ENCODE data around the gene SLC6A16. TPM values are rescaled to one million over a fixed set of nuclear protein-coding genes. Genes with fewer than 3 reads are reported as not detected.
"Not testable (repeated sequence)": the region's sequence is repeated elsewhere in the genome, so short reads cannot be mapped to it uniquely, and the experiment has no call there.

SLC6A16 gene
- total and polyA plus RNA-seq, 12 donors = 0.17 to 3.5 (median 1.1) TPM; not detected in 1

DNA sequence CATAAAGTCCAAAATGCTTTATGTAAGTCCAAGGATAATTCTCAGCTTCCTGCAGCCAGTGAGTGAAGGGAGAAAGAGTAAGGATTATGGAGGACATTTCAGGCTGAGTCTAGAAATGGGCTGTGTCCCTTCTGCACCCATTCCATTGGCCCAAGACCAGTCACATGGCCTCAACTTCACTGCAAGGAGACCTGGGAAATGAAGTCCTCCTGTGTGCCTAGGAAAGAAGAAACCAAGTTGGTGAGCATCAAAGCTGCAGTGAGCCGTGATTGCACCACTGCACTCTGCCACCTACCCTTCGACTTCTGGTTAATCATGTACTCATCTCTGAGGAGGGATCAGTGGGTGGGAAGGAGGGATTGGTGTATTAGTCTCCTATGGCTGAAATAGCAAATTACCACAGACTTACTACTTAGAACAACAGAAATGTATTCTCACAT lies 6.6 kb upstream of the SLC6A16 start:
- Histone ChIP-seq H3K9me3 (replicated peaks in 1 of 3) (no peaks in the 10 kb centered on the region), H3K27me3 (no peaks in the 10 kb centered on the region), H3K4me1 (replicated peaks in 1 of 2) (no peaks in the 10 kb centered on the region), H3K36me3 (replicated peaks in 1 of 2) (no peaks in the 10 kb centered on the region), H3K4me3 (no peak overlapping the region), H3K27ac (no peak overlapping the region)
- TF ChIP-seq, protein P1, sequence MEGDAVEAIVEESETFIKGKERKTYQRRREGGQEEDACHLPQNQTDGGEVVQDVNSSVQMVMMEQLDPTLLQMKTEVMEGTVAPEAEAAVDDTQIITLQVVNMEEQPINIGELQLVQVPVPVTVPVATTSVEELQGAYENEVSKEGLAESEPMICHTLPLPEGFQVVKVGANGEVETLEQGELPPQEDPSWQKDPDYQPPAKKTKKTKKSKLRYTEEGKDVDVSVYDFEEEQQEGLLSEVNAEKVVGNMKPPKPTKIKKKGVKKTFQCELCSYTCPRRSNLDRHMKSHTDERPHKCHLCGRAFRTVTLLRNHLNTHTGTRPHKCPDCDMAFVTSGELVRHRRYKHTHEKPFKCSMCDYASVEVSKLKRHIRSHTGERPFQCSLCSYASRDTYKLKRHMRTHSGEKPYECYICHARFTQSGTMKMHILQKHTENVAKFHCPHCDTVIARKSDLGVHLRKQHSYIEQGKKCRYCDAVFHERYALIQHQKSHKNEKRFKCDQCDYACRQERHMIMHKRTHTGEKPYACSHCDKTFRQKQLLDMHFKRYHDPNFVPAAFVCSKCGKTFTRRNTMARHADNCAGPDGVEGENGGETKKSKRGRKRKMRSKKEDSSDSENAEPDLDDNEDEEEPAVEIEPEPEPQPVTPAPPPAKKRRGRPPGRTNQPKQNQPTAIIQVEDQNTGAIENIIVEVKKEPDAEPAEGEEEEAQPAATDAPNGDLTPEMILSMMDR (IDR thresholded peaks at IDR 0.05) = no peak
- no peak for TF ChIP-seq POLR2A (IDR thresholded peaks at IDR 0.05)
- intact Hi-C loops (cut with DNase I) = no loop called here
- peak in 4 of 7 donors; percentile 42 to 63 (median 49) for DNase-seq
- 53 to 85% (median 68%) methylated on average over 2 of the region's 2 CpGs for WGBS, 4 donors

DNA sequence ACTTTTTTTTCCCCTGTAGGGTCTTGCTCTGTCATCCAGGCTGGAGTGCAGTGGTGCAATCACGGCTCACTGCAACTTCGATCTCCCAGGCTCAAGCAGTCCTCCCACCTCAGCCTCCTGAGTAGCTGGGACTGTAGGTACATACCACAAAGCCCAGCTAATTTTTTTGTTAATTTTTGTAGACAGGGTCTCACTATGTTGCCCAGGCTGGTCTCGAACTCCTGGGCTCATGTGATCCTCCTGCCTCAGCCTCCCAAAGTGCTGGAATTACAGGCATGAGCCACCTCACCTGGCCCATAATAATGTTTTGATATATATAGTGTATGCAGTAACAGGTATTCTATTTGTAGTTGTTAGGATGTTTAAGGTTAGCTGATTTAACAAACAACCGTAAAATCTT lies 6.2 kb upstream of the SLC6A16 start:
- H3K36me3 ChIP-seq (replicated peaks in 1 of 2); H3K4me3 ChIP-seq; H3K27me3 ChIP-seq; H3K27ac ChIP-seq; intact Hi-C loops (cut with DNase I); H3K4me1 ChIP-seq (replicated peaks in 1 of 2); H3K9me3 ChIP-seq (replicated peaks in 1 of 3): not testable (repeated sequence)
- peak in 1 of 7 donors; percentile 17 for DNase-seq
- 89 to 96% (median 95%) methylated on average over 4 of the region's 4 CpGs for WGBS, 4 donors

DNA sequence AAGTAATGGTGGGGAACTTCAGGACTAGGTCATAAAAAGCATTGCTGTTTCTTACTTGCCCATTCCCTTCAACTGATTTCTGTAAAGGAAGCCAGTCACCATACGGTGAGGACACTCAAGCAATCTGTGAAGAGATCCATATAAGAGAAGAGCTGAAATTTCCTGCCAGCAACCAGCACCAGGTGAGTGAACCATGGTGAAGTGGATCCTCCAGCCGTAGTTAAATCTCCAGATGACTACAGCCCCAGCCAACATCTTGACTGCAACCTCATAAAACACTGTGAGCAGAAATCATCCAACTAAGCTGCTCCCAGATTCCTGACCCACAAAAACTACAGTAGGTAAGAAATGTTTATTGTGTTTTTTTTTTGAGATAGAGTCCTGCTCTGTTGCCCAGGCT lies 3.8 kb upstream of the SLC6A16 start:
- Histone ChIP-seq H3K4me1 (replicated peaks in 1 of 2) (no peaks in the 10 kb centered on the region), H3K27me3 (no peaks in the 10 kb centered on the region), H3K4me3 (no peak overlapping the region), H3K36me3 (replicated peaks in 1 of 2) (no peaks in the 10 kb centered on the region), H3K27ac (no peak overlapping the region), H3K9me3 (replicated peaks in 1 of 3) (no peaks in the 10 kb centered on the region)
- TF ChIP-seq, protein P1 (IDR thresholded peaks at IDR 0.05) = no peak
- TF ChIP-seq POLR2A (IDR thresholded peaks at IDR 0.05) = no peak
- intact Hi-C loops (cut with DNase I) = no loop called here
- DNase-seq = peak in 1 of 7 donors; percentile 11
- WGBS, 4 donors = 87 to 96% (median 91%) methylated on average over 2 of the region's 2 CpGs

DNA sequence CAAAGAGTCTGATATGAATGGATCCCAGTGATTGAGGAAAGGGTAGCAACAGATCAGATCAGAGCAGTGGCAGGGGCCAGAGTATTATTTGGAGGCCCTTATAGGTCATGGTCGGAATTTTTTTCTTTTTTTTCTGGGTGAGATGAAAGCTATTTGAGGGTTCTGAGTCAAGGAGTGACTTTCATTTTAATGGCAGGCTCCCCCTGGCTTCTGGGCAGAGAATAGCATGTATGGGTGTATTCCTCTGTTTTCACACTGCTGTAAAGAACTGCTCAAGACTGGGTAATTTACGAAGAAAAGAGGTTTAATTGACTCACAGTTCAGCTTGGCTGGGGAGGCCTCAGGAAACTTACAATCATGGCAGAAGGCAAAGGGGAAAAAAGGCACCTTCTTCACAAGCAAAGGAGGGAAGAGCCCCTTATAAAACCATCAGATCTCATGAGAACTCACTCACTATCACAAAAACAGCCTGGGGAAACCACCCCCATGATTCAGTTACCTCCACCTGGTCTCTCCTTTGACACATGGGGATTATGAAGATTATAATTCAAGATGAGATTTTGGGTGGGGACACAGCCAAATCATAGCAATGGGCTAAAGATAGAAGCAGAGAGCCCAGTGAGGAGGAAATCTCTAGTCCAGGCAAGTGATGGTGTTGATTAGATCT lies 3.0 kb upstream of the SLC6A16 start:
- TF ChIP-seq, protein P1 (IDR thresholded peaks at IDR 0.05) = peak; percentile 34 to 58 (median 53)
- no peak for TF ChIP-seq POLR2A (IDR thresholded peaks at IDR 0.05)
- WGBS, 4 donors = 32 to 61% (median 44%) methylated on average over 2 of the region's 2 CpGs

DNA sequence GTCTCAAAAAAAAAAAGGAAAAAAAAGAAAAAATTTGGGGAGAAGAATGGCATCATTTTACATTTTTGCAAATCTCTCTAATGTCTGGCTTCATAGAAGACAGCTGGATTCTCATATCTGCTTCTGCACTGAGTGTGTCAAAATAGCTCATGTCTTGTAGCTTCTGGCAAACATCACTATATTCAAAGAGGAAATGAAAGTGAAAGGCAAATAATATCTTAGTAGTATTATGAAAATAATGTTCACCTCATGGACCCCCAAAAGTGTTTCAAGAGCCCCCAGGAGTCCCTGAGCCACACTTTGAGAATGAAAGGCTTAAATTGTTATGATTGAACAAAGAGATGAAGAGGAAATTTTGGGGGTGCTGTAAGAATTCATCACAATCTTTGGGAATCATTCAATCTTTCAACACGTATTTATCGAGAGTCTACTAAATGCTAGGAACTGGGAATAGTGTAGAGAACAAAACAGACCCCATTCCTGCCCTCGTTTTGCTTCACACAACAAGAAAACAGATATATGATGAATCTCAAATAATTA lies 1.2 kb upstream of the SLC6A16 start:
- H3K4me1 ChIP-seq (replicated peaks in 1 of 2) = no peaks in the 10 kb centered on the region
- TF ChIP-seq, protein P1 (IDR thresholded peaks at IDR 0.05) = no peak
- TF ChIP-seq POLR2A (IDR thresholded peaks at IDR 0.05) = no peak
- 77 to 87% (median 84%) methylated on average over 3 of the region's 3 CpGs for WGBS, 4 donors
- no peak overlapping the region for H3K4me3 ChIP-seq
- H3K27ac ChIP-seq = no peak overlapping the region
- H3K9me3 ChIP-seq (replicated peaks in 1 of 3) = no peaks in the 10 kb centered on the region
- H3K36me3 ChIP-seq (replicated peaks in 1 of 2) = no peaks in the 10 kb centered on the region
- no peak for DNase-seq
- intact Hi-C loops (cut with DNase I) = no loop called here
- H3K27me3 ChIP-seq = no peaks in the 10 kb centered on the region

More for the DNA sequence above, 3.0 kb upstream of the SLC6A16 start:
- no peaks in the 10 kb centered on the region for H3K36me3 ChIP-seq (replicated peaks in 1 of 2)
- no peaks in the 10 kb centered on the region for H3K27me3 ChIP-seq
- H3K27ac ChIP-seq = no peak overlapping the region
- no peaks in the 10 kb centered on the region for H3K4me1 ChIP-seq (replicated peaks in 1 of 2)
- no peaks in the 10 kb centered on the region for H3K9me3 ChIP-seq (replicated peaks in 1 of 3)
- no peak overlapping the region for H3K4me3 ChIP-seq
- peak in 3 of 7 donors; percentile 6 to 49 (median 17) for DNase-seq
- intact Hi-C loops (cut with DNase I) = no loop called here

DNA sequence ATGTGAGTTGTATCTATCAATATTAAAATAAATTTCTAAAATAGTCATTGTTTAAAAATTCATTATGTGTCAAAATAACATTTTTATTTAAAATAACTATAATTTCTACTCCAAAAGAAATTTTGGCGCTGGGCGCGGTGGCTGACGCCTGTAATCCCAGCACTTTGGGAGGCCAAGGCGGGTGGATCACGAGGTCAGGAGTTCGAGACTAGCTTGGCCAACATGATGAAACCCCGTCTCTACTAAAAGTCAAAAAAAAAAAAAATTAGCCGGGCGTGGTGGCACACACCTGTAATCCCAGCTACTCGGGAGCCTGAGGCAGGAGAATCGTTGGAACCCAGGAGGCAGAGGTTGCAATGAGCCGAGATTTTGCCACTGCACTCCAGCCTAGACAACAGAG lies 765 bp upstream of the SLC6A16 start:
- WGBS, 4 donors = 86 to 93% (median 89%) methylated on average over 13 of the region's 13 CpGs
- not testable (repeated sequence) for H3K9me3 ChIP-seq (replicated peaks in 1 of 3)

More for the DNA sequence above, 765 bp upstream of the SLC6A16 start:
- H3K4me3 ChIP-seq; H3K4me1 ChIP-seq (replicated peaks in 1 of 2); intact Hi-C loops (cut with DNase I); H3K27me3 ChIP-seq; H3K36me3 ChIP-seq (replicated peaks in 1 of 2); H3K27ac ChIP-seq: not testable (repeated sequence)
- peak in 1 of 7 donors; percentile 1 for DNase-seq

Data from adrenal gland (tissue), 12 donors.